ENCODE results near the gene PDZK1IP1.

- TF ChIP-seq EZH2 (IDR thresholded peaks at IDR 0.05; ENCODE audit: borderline replicate concordance, insufficient read depth, low read depth, low read length, poor library complexity, severe bottlenecking) (no peak), CTCF (IDR thresholded peaks at IDR 0.05) (no peak)
Measured at GRCh38 chr1:47213230-47213963, 23.6 kb upstream of the PDZK1IP1 start.
